NCI-H524 treated with DMSO at 0.1 percent for 48 hours (cell line): ENCODE data around the gene MTREX.

Source experiments
- DNase-seq: peaks from one replicate; lab custom pipeline; 2025; lab: John Stamatoyannopoulos, UW

Gene MTREX

DNA sequence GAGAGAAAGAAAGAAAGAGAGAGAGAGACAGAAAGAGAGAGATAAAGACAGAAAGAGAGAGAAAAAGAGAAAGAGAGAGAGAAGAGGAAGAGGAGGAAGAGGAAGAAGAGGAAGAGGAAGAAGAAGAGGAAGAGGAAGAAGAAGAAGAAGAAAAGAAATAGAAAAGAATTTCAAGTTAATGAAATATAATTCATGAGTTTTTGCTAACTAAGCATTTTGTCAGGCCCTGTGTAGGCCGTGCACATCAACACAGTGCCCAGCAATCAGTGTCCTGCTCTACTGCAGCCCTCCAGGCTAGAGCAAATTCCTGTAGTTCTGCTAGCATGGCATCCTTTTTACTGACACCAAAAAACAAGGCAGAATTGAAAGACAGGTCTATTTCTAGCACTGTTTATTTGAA is 164.9 kb downstream of the MTREX start:
- no peak for DNase-seq
